Neuron (in vitro differentiated cells): ENCODE measurements around the gene SVIL.
"Not testable (repeated sequence)": the region's sequence is repeated elsewhere in the genome, so short reads cannot be mapped to it uniquely, and the experiment has no call there.

Experiments
- H2AFZ ChIP-seq: one replicate; pipeline ENCODE4 v1.6.1; 2013; ENCODE audit warnings: low read depth, mild to moderate bottlenecking, inconsistent platforms, low read length, moderate library complexity
- H3K27me3 ChIP-seq: one replicate; pipeline ENCODE4 v1.6.1; 2013; ENCODE audit warnings: low read length; ENCODE audit not compliant: insufficient read depth
- H3K36me3 ChIP-seq: one replicate; pipeline ENCODE4 v1.6.1; 2013; ENCODE audit warnings: low read length; ENCODE audit not compliant: insufficient read depth
- H3K4me1 ChIP-seq: one replicate; pipeline ENCODE4 v1.6.1; 2013; ENCODE audit warnings: low read length; ENCODE audit not compliant: insufficient read depth
- H3K4me3 ChIP-seq: 2 replicates; pipeline ENCODE4 v1.5.1; 2013; ENCODE audit warnings: mild to moderate bottlenecking, low read length, moderate library complexity
- H3K9me3 ChIP-seq: one replicate; pipeline ENCODE4 v1.6.1; 2013; ENCODE audit warnings: low read length

SVIL gene

DNA sequence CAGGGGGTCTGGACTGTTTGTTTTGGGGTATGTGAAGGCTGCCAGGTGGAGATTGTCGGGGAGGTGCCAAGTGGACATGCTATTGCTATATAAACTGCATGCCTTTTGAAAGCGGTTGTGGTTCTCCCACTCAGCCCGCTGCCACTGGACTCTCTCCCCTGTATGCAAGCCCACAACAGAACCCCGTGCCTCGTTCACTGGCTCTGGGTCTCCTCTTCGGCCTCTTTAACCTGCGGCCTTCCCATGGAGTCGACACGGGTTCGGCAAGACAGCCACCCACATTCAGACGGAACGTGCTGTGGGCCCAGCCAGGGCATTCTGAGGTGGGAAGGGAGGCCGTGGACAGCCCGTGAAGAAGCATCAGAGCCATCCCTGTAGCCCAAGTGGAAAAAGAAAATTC is 50.3 kb downstream of the SVIL start:
- Histone ChIP-seq H3K9me3 (no peaks in the 10 kb centered on the region), H3K27me3 (no peaks in the 10 kb centered on the region), H3K4me1 (peaks cover 19% of the 10 kb centered on the region)

GRCh38 chr10:29583674-29584073 is 51.1 kb downstream of the SVIL start:
- Histone ChIP-seq H3K4me1 (peaks cover 14% of the 10 kb centered on the region), H3K4me3 (no peak overlapping the region), H3K9me3 (no peaks in the 10 kb centered on the region), H2AFZ (no peak overlapping the region), H3K27me3 (no peaks in the 10 kb centered on the region), H3K36me3 (no peaks in the 10 kb centered on the region)

More for the DNA sequence above, 50.3 kb downstream of the SVIL start:
- H2AFZ ChIP-seq: no peak overlapping the region
- no peaks in the 10 kb centered on the region for H3K36me3 ChIP-seq
- no peak overlapping the region for H3K4me3 ChIP-seq

DNA sequence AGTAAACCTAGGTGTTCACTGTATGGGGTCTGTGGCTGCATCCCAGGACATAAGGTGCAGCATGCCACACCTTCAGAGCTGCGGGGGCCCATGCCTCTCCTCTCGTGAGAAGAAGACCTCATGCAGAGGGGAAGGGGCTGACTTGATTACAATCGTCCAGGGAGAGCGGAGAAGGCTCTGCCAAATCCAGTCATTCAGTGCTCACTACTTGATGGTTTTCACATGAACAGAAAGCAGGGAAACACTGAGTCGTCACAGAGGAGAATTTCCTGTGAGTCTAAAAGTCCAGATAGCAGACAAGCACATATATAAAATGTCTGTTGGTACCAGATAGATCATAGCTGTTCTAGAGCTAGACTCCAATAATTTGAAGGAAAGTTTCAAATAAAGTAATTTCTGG is 52.0 kb downstream of the SVIL start:
- H3K9me3 ChIP-seq, H3K36me3 ChIP-seq, H3K27me3 ChIP-seq, H3K4me1 ChIP-seq, H3K4me3 ChIP-seq, H2AFZ ChIP-seq: not testable (repeated sequence)

- Histone ChIP-seq H3K4me1 (no peaks in the 10 kb centered on the region), H3K36me3 (no peaks in the 10 kb centered on the region), H2AFZ (no peak overlapping the region), H3K27me3 (no peaks in the 10 kb centered on the region), H3K9me3 (no peaks in the 10 kb centered on the region), H3K4me3 (no peak overlapping the region)
Observed at GRCh38 chr10:29579455-29579970, 55.3 kb downstream of the SVIL start.

- H3K4me1 ChIP-seq: no peaks in the 10 kb centered on the region
- H3K36me3 ChIP-seq: no peaks in the 10 kb centered on the region
Observed at GRCh38 chr10:29578457-29578856, 56.3 kb downstream of the SVIL start.

DNA sequence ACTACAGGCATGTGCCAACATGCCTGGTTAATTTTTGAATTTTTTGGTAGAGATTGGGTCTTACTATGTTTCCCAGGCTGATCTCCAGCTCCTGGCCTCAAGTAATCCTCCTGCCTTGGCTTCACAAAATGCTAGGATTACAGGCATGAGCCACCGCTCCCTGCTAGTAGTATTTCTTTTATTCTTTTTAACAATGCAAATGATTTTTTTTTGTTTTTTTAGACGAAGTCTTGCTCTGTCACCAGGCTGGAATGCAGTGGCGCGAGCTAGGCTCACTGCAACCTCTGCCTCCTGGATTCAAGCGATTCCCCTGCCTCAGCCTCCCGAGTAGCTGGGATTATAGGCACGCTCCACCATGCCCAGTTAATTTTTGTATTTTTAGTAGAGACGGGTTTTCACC is 58.1 kb downstream of the SVIL start:
- H3K9me3 ChIP-seq: peaks cover 3% of the 10 kb centered on the region

More at GRCh38 chr10:29578457-29578856, 56.3 kb downstream of the SVIL start:
- Histone ChIP-seq H3K4me3 (no peak overlapping the region), H3K27me3 (no peaks in the 10 kb centered on the region), H3K9me3 (peaks cover 3% of the 10 kb centered on the region), H2AFZ (no peak overlapping the region)

DNA sequence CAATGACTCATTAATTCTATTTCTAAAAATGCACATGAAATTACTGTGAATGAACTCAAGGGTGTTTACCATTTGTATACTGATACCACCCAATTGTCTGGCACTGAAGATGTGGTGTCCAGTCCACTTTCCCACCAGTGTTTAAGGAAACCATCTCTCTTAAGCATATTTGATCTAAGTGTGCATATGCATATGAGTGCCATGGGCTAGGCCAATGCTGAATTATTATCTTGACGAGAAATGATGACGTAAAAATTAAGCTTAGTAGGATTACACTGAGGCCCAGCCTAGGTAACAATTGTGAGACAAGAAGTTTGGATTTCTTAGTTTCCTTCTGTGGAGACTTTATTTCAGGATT is 59.7 kb downstream of the SVIL start:
- H3K4me3 ChIP-seq: no peak overlapping the region
- H3K4me1 ChIP-seq: no peaks in the 10 kb centered on the region
- no peaks in the 10 kb centered on the region for H3K27me3 ChIP-seq
- no peaks in the 10 kb centered on the region for H3K36me3 ChIP-seq
- no peak overlapping the region for H2AFZ ChIP-seq
- peaks cover 3% of the 10 kb centered on the region for H3K9me3 ChIP-seq

More for the DNA sequence above, 58.1 kb downstream of the SVIL start:
- H3K36me3 ChIP-seq: no peaks in the 10 kb centered on the region
- H3K27me3 ChIP-seq: no peaks in the 10 kb centered on the region
- no peak overlapping the region for H3K4me3 ChIP-seq
- H3K4me1 ChIP-seq: no peaks in the 10 kb centered on the region
- no peak overlapping the region for H2AFZ ChIP-seq

- not testable (repeated sequence) for H3K9me3 ChIP-seq, H3K4me3 ChIP-seq, H2AFZ ChIP-seq, H3K27me3 ChIP-seq, H3K36me3 ChIP-seq, H3K4me1 ChIP-seq
Observed at GRCh38 chr10:29574212-29575097, 60.3 kb downstream of the SVIL start.

- not testable (repeated sequence) for H3K36me3 ChIP-seq, H3K9me3 ChIP-seq, H3K27me3 ChIP-seq, H3K4me3 ChIP-seq, H2AFZ ChIP-seq
- peaks cover 15% of the 10 kb centered on the region for H3K4me1 ChIP-seq
Observed at GRCh38 chr10:29570248-29570647, 64.5 kb downstream of the SVIL start.

- Histone ChIP-seq H3K27me3 (no peaks in the 10 kb centered on the region), H3K4me3 (no peak overlapping the region), H2AFZ (no peak overlapping the region), H3K36me3 (no peaks in the 10 kb centered on the region), H3K4me1 (peaks cover 15% of the 10 kb centered on the region), H3K9me3 (peaks cover 3% of the 10 kb centered on the region)
Observed at GRCh38 chr10:29569795-29570194, 65.0 kb downstream of the SVIL start.

GRCh38 chr10:29567003-29567402 is 67.8 kb downstream of the SVIL start:
- Histone ChIP-seq H3K36me3 (no peaks in the 10 kb centered on the region), H2AFZ (no peak overlapping the region), H3K4me1 (peaks cover 15% of the 10 kb centered on the region), H3K9me3 (no peaks in the 10 kb centered on the region), H3K4me3 (no peak overlapping the region), H3K27me3 (no peaks in the 10 kb centered on the region)

GRCh38 chr10:29566209-29566608 is 68.6 kb downstream of the SVIL start:
- H3K9me3 ChIP-seq, H2AFZ ChIP-seq, H3K27me3 ChIP-seq, H3K36me3 ChIP-seq, H3K4me3 ChIP-seq: not testable (repeated sequence)
- H3K4me1 ChIP-seq: peaks cover 15% of the 10 kb centered on the region

- H3K27me3 ChIP-seq: no peaks in the 10 kb centered on the region
- H3K36me3 ChIP-seq: no peaks in the 10 kb centered on the region
- H3K9me3 ChIP-seq: peaks cover 2% of the 10 kb centered on the region
- H3K4me3 ChIP-seq: no peak overlapping the region
- H2AFZ ChIP-seq: no peak overlapping the region
- peaks cover 12% of the 10 kb centered on the region for H3K4me1 ChIP-seq
Observed at GRCh38 chr10:29563420-29564035, 71.2 kb downstream of the SVIL start.
